Fibroblast of lung (primary cell): Measurements from ENCODE around the gene FLNC.

Experiments
- EZH2 ChIP-seq: IDR thresholded peaks from 2 replicates; pipeline ENCODE4 v1.5.1; 2012; ENCODE audit warnings: low read length, control low read depth, mild to moderate bottlenecking; ENCODE audit errors: missing control alignments
- TF ChIP-seq, protein P1 (sequence below), 2 donors: IDR thresholded peaks in 1 of 2; conservative IDR thresholded peaks in 1 of 2; 1 replicate in 1 of 2; 2 replicates in 1 of 2; pipeline ENCODE4 v1.5.1; 2011 to 2012; ENCODE audit warnings: low read length in 2 of 2, control low read depth in 1 of 2, inconsistent platforms in 1 of 2, low read depth in 1 of 2, mild to moderate bottlenecking in 1 of 2

DNA sequence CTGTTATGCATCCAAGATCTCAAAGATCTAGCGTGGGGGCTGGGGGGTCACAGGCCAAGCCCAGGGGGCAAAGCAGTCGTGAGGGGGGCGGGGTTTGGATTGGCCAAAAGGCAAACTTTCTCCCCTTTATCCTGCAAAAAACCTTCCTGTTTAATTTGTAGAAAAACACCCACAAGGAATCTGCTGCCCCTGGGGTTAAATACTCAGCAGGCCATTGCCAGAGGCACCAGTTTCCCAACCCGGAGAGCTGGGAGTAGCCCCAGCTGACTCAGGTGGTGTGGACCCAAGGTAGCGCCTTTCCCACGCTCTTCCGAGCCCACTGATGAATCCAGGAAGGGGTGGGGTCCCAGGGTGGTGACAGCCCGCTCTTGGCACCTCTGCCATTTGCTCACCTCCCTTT is 58.9 kb downstream of the FLNC start:
- TF ChIP-seq, protein P1, sequence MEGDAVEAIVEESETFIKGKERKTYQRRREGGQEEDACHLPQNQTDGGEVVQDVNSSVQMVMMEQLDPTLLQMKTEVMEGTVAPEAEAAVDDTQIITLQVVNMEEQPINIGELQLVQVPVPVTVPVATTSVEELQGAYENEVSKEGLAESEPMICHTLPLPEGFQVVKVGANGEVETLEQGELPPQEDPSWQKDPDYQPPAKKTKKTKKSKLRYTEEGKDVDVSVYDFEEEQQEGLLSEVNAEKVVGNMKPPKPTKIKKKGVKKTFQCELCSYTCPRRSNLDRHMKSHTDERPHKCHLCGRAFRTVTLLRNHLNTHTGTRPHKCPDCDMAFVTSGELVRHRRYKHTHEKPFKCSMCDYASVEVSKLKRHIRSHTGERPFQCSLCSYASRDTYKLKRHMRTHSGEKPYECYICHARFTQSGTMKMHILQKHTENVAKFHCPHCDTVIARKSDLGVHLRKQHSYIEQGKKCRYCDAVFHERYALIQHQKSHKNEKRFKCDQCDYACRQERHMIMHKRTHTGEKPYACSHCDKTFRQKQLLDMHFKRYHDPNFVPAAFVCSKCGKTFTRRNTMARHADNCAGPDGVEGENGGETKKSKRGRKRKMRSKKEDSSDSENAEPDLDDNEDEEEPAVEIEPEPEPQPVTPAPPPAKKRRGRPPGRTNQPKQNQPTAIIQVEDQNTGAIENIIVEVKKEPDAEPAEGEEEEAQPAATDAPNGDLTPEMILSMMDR (conservative IDR thresholded peaks at IDR 0.05 in 1 of 2, IDR thresholded peaks at IDR 0.05 in 1 of 2; ENCODE audit: low read depth in 1 of 2, low read length in 2 of 2), result no peak
- TF ChIP-seq EZH2, result no peak
